Activated CD8-positive, alpha-beta T cell treated with anti-CD3 and anti-CD28 coated beads for 36 hours (primary cell): ENCODE data around the gene IFT57. TPM values are rescaled to one million over a fixed set of nuclear protein-coding genes. Genes with fewer than 3 reads are reported as not detected.
"Not testable (repeated sequence)": the region's sequence is repeated elsewhere in the genome, so short reads cannot be mapped to it uniquely, and the experiment has no call there.

Source experiments
- ATAC-seq: fragments of 200-7000 bp; cut with Tn5 transposase; one replicate; pipeline ENCODE4 v1.10.0; 2021; ENCODE audit warnings: mild to moderate bottlenecking, moderate library complexity
- CTCF ChIA-PET: fragments of 350-600 bp; sonication (Branson Sonifier 250); formaldehyde crosslinking; loops from one replicate; lab custom pipeline; 2021; ENCODE audit warnings: antibody characterized with exemption; lab: Charles Lee
- POLR2A ChIA-PET: fragments of 350-600 bp; sonication (Branson Sonifier 250); formaldehyde crosslinking; loops from one replicate; lab custom pipeline; 2021; ENCODE audit warnings: antibody characterized with exemption; lab: Charles Lee
- DNase-seq: peaks from one replicate; pipeline ENCODE4 v3.0.0-alpha.2; 2020
- H3K27ac Mint-ChIP-seq: one replicate; pipeline ENCODE4 v1.8.0; 2021; ENCODE audit warnings: mild to moderate bottlenecking, mixed read lengths
- H3K27me3 Mint-ChIP-seq: one replicate; pipeline ENCODE4 v1.8.0; 2021; ENCODE audit warnings: mixed read lengths
- H3K36me3 Mint-ChIP-seq: one replicate; pipeline ENCODE4 v1.8.0; 2021; ENCODE audit warnings: low read depth, mixed read lengths
- H3K4me1 Mint-ChIP-seq: one replicate; pipeline ENCODE4 v1.8.0; 2021; ENCODE audit warnings: low read depth, mixed read lengths
- H3K4me3 Mint-ChIP-seq: one replicate; pipeline ENCODE4 v1.8.0; 2021; ENCODE audit warnings: mild to moderate bottlenecking, moderate library complexity, mixed read lengths
- H3K9me3 Mint-ChIP-seq: one replicate; pipeline ENCODE4 v1.8.0; 2021; ENCODE audit warnings: mixed read lengths
- intact Hi-C: fragments of 100-400 bp; cut with micrococcal nuclease; formaldehyde crosslinking; loops from one replicate; pipeline ENCODE4 v1.10.0; 2022
- total RNA-seq, 2 experiments: library from RNA; stranded (reverse); gene quantifications; one replicate each; pipeline ENCODE4 v1.2.3, GENCODE V29; 2021
- TF ChIP-seq, protein P1 (sequence below): fragments of 200-600 bp; IDR thresholded peaks from one replicate; pipeline ENCODE4 v1.8.0; 2022; ENCODE audit warnings: antibody characterized with exemption, mild to moderate bottlenecking

Gene IFT57
- total RNA-seq, 2 experiments from 2014 or later = 30.9 to 35.3 TPM

DNA sequence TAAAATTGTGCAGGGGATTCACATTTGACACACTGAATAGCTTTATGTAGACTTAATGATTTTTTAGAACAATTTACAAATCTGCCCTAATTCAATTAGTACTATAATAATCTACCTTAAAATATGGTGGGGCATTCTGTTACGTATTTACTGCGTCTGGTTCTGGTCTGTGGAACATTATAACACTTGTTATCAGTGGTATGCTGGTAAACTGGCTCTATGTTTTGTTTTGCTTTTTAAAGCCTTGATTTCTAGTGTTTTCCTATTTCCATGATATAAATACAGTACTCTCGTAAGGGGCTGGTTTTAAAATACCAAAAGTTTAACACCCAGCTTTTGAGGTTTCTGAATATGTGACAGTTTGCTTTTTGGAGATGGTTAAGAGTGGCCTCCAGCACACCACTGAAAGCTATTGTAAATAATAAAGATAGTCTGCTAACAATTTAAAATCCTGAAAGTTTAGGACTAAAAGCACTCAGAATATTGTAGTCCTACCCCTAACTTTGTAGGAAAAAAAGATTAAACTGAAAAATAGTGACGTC is 65.8 kb downstream of the IFT57 start:
- Mint-ChIP-seq H3K27me3 (no peaks in the 10 kb centered on the region), H3K27ac (no peak overlapping the region), H3K4me3 (no peak overlapping the region), H3K36me3 (peaks cover 12% of the 10 kb centered on the region), H3K4me1 (peaks cover 16% of the 10 kb centered on the region), H3K9me3 (no peaks in the 10 kb centered on the region)
- POLR2A ChIA-PET = interaction anchor here (0.8 to 1.6 kb wide), 3 partner anchors 22 to 232 kb away, joined by 3 to 4 read pairs (median 3); no protein-coding TSS in a partner anchor
- intact Hi-C loops = loop anchor here (10.0 kb wide), 2 partner anchors 168 to 248 kb away; no protein-coding TSS in a partner anchor
- DNase-seq (no peak), ATAC-seq (no peak)
- CTCF ChIA-PET = interaction anchor here (1.1 to 3.3 kb wide), 4 partner anchors 13 to 321 kb away, joined by 3 to 15 read pairs (median 3); no protein-coding TSS in a partner anchor
- TF ChIP-seq, protein P1, sequence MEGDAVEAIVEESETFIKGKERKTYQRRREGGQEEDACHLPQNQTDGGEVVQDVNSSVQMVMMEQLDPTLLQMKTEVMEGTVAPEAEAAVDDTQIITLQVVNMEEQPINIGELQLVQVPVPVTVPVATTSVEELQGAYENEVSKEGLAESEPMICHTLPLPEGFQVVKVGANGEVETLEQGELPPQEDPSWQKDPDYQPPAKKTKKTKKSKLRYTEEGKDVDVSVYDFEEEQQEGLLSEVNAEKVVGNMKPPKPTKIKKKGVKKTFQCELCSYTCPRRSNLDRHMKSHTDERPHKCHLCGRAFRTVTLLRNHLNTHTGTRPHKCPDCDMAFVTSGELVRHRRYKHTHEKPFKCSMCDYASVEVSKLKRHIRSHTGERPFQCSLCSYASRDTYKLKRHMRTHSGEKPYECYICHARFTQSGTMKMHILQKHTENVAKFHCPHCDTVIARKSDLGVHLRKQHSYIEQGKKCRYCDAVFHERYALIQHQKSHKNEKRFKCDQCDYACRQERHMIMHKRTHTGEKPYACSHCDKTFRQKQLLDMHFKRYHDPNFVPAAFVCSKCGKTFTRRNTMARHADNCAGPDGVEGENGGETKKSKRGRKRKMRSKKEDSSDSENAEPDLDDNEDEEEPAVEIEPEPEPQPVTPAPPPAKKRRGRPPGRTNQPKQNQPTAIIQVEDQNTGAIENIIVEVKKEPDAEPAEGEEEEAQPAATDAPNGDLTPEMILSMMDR = no peak

- H3K4me1 Mint-ChIP-seq = peaks cover 16% of the 10 kb centered on the region
- H3K9me3 Mint-ChIP-seq, H3K27me3 Mint-ChIP-seq, H3K27ac Mint-ChIP-seq, H3K36me3 Mint-ChIP-seq, DNase-seq, ATAC-seq, H3K4me3 Mint-ChIP-seq: not testable (repeated sequence)
- ChIA-PET CTCF (interaction anchor here (1.5 kb wide), 1 partner anchor 228 kb away, joined by 3 read pairs; no protein-coding TSS in a partner anchor), POLR2A (interaction anchor here (0.8 kb wide), 1 partner anchor 233 kb away, joined by 3 read pairs; no protein-coding TSS in a partner anchor)
- intact Hi-C loops = loop anchor here (10.0 kb wide), 2 partner anchors 169 to 249 kb away; no protein-coding TSS in a partner anchor
Measured at GRCh38 chr3:108155642-108156041, 66.6 kb downstream of the IFT57 start.

- Mint-ChIP-seq H3K27me3 (no peaks in the 10 kb centered on the region), H3K36me3 (no peaks in the 10 kb centered on the region), H3K4me3 (no peak overlapping the region), H3K4me1 (peaks cover 16% of the 10 kb centered on the region), H3K9me3 (no peaks in the 10 kb centered on the region), H3K27ac (no peak overlapping the region)
- TF ChIP-seq, protein P1 = peak; percentile 51
- POLR2A ChIA-PET = interaction anchor here (0.7 to 1.2 kb wide), 3 partner anchors 19 to 167 kb away, joined by 3 read pairs; no protein-coding TSS in a partner anchor
- CTCF ChIA-PET = interaction anchor here (0.7 to 3.8 kb wide), 33 partner anchors 10 to 334 kb away, joined by 3 to 44 read pairs (median 4); no protein-coding TSS in a partner anchor
- intact Hi-C loops = loop anchor here (1.0 to 10.0 kb wide), 3 partner anchors 171 to 324 kb away; no protein-coding TSS in a partner anchor
- peak; percentile 71 for ATAC-seq
- DNase-seq = peak; percentile 74
Measured at GRCh38 chr3:108153451-108153981, 68.7 kb downstream of the IFT57 start.

GRCh38 chr3:108152274-108152673 is 70.0 kb downstream of the IFT57 start:
- Mint-ChIP-seq H3K9me3 (no peaks in the 10 kb centered on the region), H3K4me1 (peaks cover 12% of the 10 kb centered on the region)

GRCh38 chr3:108150200-108150599 is 72.0 kb downstream of the IFT57 start:
- intact Hi-C loops = loop anchor here (10.0 kb wide), 2 partner anchors 175 to 255 kb away; no protein-coding TSS in a partner anchor
- peaks cover 10% of the 10 kb centered on the region for H3K4me1 Mint-ChIP-seq

More at GRCh38 chr3:108152274-108152673, 70.0 kb downstream of the IFT57 start:
- no peak overlapping the region for H3K27ac Mint-ChIP-seq
- peaks cover 1% of the 10 kb centered on the region for H3K36me3 Mint-ChIP-seq
- DNase-seq (no peak), ATAC-seq (no peak)
- no peaks in the 10 kb centered on the region for H3K27me3 Mint-ChIP-seq
- ChIA-PET POLR2A (no interaction called here), CTCF (interaction anchor here (0.6 to 3.8 kb wide), 10 partner anchors 11 to 326 kb away, joined by 3 to 44 read pairs (median 6); no protein-coding TSS in a partner anchor)
- intact Hi-C loops = loop anchor here (10.0 kb wide), 2 partner anchors 173 to 253 kb away; no protein-coding TSS in a partner anchor
- TF ChIP-seq, protein P1 = no peak
- no peak overlapping the region for H3K4me3 Mint-ChIP-seq

More at GRCh38 chr3:108150200-108150599, 72.0 kb downstream of the IFT57 start:
- Mint-ChIP-seq H3K9me3 (peaks cover 13% of the 10 kb centered on the region), H3K27ac (no peak overlapping the region), H3K36me3 (peaks cover 19% of the 10 kb centered on the region), H3K4me3 (no peak overlapping the region), H3K27me3 (no peaks in the 10 kb centered on the region)
- ATAC-seq (no peak), DNase-seq (no peak)
- POLR2A ChIA-PET = interaction anchor here (0.5 to 1.2 kb wide), 2 partner anchors 10 to 76 kb away, joined by 4 read pairs; no protein-coding TSS in a partner anchor
- TF ChIP-seq, protein P1 = no peak
- CTCF ChIA-PET = interaction anchor here (0.6 kb wide), 1 partner anchor 413 kb away, joined by 3 read pairs; no protein-coding TSS in a partner anchor
